ENCODE data around the gene THRB. TPM values are rescaled to one million over a fixed set of nuclear protein-coding genes. Genes with fewer than 3 reads are reported as not detected.

The THRB gene
- polyA plus RNA-seq, 2 of the 4 experiments (the other 2 are of a cell fraction), result 2.0 to 2.3 TPM

DNA sequence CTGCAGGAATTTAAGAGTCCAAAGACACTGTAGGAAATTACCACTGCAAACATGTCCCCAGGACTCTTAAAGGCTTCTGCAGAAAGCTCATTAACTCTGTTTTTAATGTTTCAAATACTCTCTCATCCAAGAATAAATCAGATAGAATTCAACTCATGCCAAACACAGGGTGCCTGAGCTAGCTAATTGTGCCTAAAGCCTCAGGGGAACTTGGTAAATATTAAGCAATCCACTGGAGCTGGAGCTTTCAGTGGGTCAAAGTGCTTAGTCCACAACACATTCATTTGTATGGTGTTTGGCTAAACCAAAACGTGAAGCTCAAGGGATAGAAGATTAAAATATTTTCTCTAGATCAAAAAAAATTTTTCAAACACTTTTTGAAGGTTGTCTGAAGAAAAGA, 131.4 kb downstream of the THRB start:
- DNase-seq (ENCODE audit: low read depth in 1 of 2, low spot score in 1 of 2) (peak in 1 of 2 experiments; percentile 12), ATAC-seq (no peak), FAIRE-seq (no peak)
- POLR2A ChIA-PET, result no interaction called here
- no peak overlapping the region for H3K4me3 ChIP-seq
- H3K27ac ChIP-seq, result peak overlapping the region; percentile 60 to 66
- no peaks in the 10 kb centered on the region for H3K9me3 ChIP-seq
- TF ChIP-seq RCOR1 (IDR thresholded peaks at IDR 0.05; ENCODE audit: low read depth, low read length), result no peak
- no peak for TF ChIP-seq ZFP36 (IDR thresholded peaks at IDR 0.05; ENCODE audit: borderline replicate concordance, partially characterized antibody)
- no peak for TF ChIP-seq MAZ (IDR thresholded peaks at IDR 0.05; ENCODE audit: borderline replicate concordance, low read depth, low read length)
- TF ChIP-seq, protein P1, sequence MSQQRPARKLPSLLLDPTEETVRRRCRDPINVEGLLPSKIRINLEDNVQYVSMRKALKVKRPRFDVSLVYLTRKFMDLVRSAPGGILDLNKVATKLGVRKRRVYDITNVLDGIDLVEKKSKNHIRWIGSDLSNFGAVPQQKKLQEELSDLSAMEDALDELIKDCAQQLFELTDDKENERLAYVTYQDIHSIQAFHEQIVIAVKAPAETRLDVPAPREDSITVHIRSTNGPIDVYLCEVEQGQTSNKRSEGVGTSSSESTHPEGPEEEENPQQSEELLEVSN (IDR thresholded peaks at IDR 0.05; ENCODE audit: borderline replicate concordance, low read depth), result no peak
- TF ChIP-seq HEYL (CRISPR knock-in tag; IDR thresholded peaks at IDR 0.05), result no peak
- TF ChIP-seq CEBPB (IDR thresholded peaks at IDR 0.05), result peak; percentile 77 to 84; a peak in 3 of 4 replicates
- H3K4me2 ChIP-seq, result peak overlapping the region; percentile 52
- H3K4me1 ChIP-seq, result peaks cover 35% of the 10 kb centered on the region
- 0% methylated on average over 1 of the region's 1 CpG for WGBS (ENCODE audit: missing lambda C conversion rate)
- CTCF ChIA-PET, result interaction anchor here (0.9 to 3.1 kb wide), 3 partner anchors 11 to 133 kb away, joined by 3 to 13 read pairs (median 3); partner anchors contain the start of gene THRB

DNA sequence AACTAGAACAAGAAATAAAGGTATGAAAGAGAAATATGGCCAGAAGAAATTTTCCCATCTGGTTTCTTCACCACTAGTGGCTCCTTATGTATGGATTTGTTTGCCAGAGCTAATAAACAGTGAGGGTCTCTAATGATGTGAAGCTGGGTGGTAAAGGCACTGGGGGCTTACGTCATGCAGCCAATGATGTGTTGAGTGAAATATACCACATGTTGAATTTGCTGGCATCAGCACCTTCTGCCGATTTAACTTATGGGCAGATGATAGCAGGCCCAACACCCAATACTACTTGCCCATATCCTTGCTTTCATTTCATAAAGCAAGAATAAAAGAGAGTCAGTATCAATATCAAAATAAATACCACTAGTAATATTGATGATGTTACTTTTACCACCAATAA, 133.0 kb downstream of the THRB start:
- ATAC-seq (no peak), DNase-seq (ENCODE audit: low read depth in 1 of 2, low spot score in 1 of 2) (no peak), FAIRE-seq (no peak)
- CTCF ChIA-PET, result no interaction called here
- H3K9me3 ChIP-seq, result no peaks in the 10 kb centered on the region
- 95% methylated on average over 2 of the region's 2 CpGs for WGBS (ENCODE audit: missing lambda C conversion rate)
- no peak overlapping the region for H3K4me3 ChIP-seq
- no peak for TF ChIP-seq TP53 (CRISPR knock-in tag; IDR thresholded peaks at IDR 0.05)
- TF ChIP-seq MAFK (IDR thresholded peaks at IDR 0.05; ENCODE audit: partially characterized antibody), result peak; percentile 52
- H3K4me1 ChIP-seq, result peaks cover 35% of the 10 kb centered on the region
- POLR2A ChIA-PET, result no interaction called here
- H3K27ac ChIP-seq, result no peak overlapping the region
- H3K4me2 ChIP-seq, result no peak overlapping the region

DNA sequence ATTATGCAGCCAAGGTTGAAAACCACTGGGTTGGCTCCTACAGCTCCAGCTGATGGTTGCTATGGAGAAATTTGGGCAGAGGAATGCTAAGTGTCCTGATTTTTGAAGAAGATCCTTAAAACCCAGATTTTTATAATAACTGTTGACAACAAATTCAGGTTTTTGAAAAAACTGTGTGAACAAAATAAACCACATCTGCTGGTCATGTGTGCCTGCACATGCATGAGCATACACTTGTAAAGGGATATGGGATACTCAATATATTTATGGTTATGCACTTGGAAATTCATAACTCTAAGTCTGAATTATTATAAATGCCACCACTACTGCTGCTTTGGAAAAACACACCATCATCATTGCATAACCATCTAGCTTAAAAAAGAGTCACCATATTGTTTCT, 133.7 kb downstream of the THRB start:
- FAIRE-seq (no peak), ATAC-seq (no peak), DNase-seq (ENCODE audit: low read depth in 1 of 2, low spot score in 1 of 2) (no peak)
- POLR2A ChIA-PET, result no interaction called here
- Histone ChIP-seq H3K27ac (no peak overlapping the region), H3K4me3 (no peak overlapping the region), H3K4me1 (peaks cover 32% of the 10 kb centered on the region), H3K9me3 (no peaks in the 10 kb centered on the region), H3K4me2 (no peak overlapping the region)
- CTCF ChIA-PET, result interaction anchor here (1.2 kb wide), 2 partner anchors 21 to 134 kb away, joined by 3 read pairs; partner anchors contain the start of gene THRB
- TF ChIP-seq RARB (CRISPR knock-in tag; IDR thresholded peaks at IDR 0.05) (no peak), SMC3 (IDR thresholded peaks at IDR 0.05) (no peak), CEBPB (IDR thresholded peaks at IDR 0.05) (no peak), HOXA7 (CRISPR knock-in tag; IDR thresholded peaks at IDR 0.05) (no peak), HEYL (CRISPR knock-in tag; IDR thresholded peaks at IDR 0.05) (no peak), ZNF302 (CRISPR knock-in tag; IDR thresholded peaks at IDR 0.05) (no peak), TFCP2L1 (CRISPR knock-in tag; IDR thresholded peaks at IDR 0.05) (no peak), ZSCAN20 (CRISPR knock-in tag; IDR thresholded peaks at IDR 0.05) (no peak), GATA3 (IDR thresholded peaks at IDR 0.05; ENCODE audit: borderline replicate concordance) (no peak), MAZ (IDR thresholded peaks at IDR 0.05; ENCODE audit: borderline replicate concordance, low read depth, low read length) (no peak), NR3C1 (IDR thresholded peaks at IDR 0.05) (no peak), ZC3H11A (IDR thresholded peaks at IDR 0.05) (no peak)
- TF ChIP-seq, protein P2, sequence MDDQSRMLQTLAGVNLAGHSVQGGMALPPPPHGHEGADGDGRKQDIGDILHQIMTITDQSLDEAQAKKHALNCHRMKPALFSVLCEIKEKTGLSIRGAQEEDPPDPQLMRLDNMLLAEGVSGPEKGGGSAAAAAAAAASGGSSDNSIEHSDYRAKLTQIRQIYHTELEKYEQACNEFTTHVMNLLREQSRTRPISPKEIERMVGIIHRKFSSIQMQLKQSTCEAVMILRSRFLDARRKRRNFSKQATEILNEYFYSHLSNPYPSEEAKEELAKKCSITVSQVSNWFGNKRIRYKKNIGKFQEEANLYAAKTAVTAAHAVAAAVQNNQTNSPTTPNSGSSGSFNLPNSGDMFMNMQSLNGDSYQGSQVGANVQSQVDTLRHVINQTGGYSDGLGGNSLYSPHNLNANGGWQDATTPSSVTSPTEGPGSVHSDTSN (IDR thresholded peaks at IDR 0.05), result no peak
- TF ChIP-seq, protein P3, sequence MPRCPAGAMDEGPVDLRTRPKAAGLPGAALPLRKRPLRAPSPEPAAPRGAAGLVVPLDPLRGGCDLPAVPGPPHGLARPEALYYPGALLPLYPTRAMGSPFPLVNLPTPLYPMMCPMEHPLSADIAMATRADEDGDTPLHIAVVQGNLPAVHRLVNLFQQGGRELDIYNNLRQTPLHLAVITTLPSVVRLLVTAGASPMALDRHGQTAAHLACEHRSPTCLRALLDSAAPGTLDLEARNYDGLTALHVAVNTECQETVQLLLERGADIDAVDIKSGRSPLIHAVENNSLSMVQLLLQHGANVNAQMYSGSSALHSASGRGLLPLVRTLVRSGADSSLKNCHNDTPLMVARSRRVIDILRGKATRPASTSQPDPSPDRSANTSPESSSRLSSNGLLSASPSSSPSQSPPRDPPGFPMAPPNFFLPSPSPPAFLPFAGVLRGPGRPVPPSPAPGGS (IDR thresholded peaks at IDR 0.05), result no peak
- TF ChIP-seq, protein P4, sequence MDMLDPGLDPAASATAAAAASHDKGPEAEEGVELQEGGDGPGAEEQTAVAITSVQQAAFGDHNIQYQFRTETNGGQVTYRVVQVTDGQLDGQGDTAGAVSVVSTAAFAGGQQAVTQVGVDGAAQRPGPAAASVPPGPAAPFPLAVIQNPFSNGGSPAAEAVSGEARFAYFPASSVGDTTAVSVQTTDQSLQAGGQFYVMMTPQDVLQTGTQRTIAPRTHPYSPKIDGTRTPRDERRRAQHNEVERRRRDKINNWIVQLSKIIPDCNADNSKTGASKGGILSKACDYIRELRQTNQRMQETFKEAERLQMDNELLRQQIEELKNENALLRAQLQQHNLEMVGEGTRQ (IDR thresholded peaks at IDR 0.05), result no peak
